Epithelial cell of proximal tubule (primary cell): ENCODE data around the gene POU2AF1. TPM values are rescaled to one million over a fixed set of nuclear protein-coding genes. Genes with fewer than 3 reads are reported as not detected.

ENCODE experiments used
- DNase-seq: peaks from one replicate; pipeline ENCODE4 v3.0.0-alpha.2; 2011; ENCODE audit warnings: low read depth
- H3K4me3 ChIP-seq: 2 replicates; pipeline ENCODE4 v1.5.1; 2011; ENCODE audit warnings: low read depth, mild to moderate bottlenecking, low read length
- total RNA-seq: library from RNA; depleted of rRNA; stranded (reverse); fragments of >200 nt; gene quantifications from 2 replicates; pipeline ENCODE4 v1.2.3, GENCODE V29; 2015
- TF ChIP-seq, protein P1 (sequence below): conservative IDR thresholded peaks from 2 replicates; pipeline ENCODE4 v1.5.1; 2012; ENCODE audit warnings: low read depth, mild to moderate bottlenecking, low read length

The POU2AF1 gene
- total RNA-seq, 1 donor from 2014 or later: not detected

DNA sequence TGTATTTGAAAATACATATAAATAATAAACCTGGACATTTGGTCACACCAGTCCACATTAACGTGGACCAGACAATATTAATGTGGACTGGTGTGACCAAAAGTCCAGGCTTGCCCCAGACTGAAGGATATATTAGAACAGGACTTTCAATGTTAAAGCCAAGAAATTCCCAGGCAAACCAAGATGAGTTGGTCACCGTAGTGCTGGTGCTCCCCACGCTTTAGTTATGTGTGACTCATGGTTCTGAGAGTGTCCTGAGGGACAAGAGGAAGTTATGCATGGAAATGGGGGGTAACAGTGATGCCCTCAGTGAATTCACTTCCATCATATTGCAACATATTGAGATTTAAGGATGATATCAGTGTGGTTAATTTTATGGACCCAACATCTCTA, 31.4 kb downstream of the POU2AF1 start:
- DNase-seq: no peak
- no peak overlapping the region for H3K4me3 ChIP-seq
- TF ChIP-seq, protein P1, sequence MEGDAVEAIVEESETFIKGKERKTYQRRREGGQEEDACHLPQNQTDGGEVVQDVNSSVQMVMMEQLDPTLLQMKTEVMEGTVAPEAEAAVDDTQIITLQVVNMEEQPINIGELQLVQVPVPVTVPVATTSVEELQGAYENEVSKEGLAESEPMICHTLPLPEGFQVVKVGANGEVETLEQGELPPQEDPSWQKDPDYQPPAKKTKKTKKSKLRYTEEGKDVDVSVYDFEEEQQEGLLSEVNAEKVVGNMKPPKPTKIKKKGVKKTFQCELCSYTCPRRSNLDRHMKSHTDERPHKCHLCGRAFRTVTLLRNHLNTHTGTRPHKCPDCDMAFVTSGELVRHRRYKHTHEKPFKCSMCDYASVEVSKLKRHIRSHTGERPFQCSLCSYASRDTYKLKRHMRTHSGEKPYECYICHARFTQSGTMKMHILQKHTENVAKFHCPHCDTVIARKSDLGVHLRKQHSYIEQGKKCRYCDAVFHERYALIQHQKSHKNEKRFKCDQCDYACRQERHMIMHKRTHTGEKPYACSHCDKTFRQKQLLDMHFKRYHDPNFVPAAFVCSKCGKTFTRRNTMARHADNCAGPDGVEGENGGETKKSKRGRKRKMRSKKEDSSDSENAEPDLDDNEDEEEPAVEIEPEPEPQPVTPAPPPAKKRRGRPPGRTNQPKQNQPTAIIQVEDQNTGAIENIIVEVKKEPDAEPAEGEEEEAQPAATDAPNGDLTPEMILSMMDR: no peak

DNA sequence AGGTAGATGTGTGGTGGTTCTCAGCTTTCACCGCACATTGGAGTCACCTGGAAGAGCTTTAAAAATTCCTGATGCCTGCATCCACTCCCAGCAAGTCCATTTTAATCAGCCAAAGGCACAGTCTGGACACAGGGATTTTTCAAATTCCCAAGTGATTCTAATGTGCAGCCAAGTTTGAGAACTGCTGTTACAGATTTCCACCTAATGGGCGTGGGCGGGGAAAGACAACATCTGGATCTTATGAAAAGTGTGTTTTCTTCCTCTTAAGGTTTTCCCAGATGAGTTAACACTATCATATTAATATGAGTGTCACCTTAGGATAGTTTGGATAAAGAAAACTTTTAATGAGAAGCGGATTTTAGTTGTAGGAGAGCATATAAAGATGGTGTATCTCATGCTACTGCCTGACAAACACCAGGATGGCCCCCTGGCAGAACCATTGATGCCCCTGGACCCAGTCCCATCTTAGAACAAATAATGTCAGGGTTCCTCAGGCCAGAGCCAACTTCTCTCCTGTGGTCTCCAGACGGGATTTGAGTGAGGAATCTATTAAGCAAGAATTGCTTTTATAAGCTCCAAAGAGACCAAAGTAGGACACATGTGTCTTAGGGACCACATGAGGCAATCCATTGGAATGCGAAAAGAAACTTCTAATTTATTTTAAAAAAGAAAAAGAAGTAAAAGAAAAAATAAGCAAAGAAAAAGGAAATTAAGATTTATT, 31.9 kb downstream of the POU2AF1 start:
- TF ChIP-seq, protein P1: no peak
- no peak overlapping the region for H3K4me3 ChIP-seq
- DNase-seq: no peak

DNA sequence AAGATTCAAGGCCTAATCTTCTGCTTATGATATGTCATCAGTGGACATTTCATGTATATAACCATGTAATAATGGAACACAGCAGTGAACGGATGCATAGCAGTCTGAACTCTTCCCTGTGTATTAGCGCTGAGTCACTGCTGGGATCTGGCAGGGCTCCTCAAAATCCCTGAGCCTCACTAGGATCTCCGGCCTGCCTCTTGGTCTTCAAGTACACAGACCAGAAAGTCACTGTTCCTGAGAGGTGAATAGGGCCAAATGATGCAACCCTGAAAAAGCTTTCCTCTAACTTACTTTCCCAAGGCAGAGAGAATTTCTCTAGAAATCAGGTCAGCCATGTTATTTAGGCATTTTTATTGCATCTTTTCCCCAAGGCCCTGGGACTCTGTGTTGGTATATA, 35.0 kb downstream of the POU2AF1 start:
- no peak for DNase-seq
- TF ChIP-seq, protein P1: no peak
- H3K4me3 ChIP-seq: no peak overlapping the region

DNA sequence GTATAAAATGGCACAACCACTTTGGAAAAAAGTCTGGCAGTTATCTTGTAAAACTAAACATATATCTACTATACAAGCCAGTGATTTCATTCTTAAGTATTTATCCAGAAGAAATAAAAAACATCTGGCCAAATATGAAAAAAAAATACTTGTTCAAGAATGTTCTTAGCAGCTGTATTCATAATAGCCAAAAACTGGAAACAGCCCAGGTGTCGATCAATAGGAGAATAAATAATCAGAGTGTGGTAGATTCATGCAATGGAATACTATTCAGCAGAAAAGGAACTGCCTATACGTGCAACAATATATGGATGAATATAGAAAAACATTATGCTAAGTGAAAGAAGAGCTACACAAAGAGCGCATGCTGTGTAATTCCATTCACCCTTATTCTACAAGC, 36.7 kb downstream of the POU2AF1 start:
- TF ChIP-seq, protein P1: no peak
- H3K4me3 ChIP-seq: no peak overlapping the region
- no peak for DNase-seq

DNA sequence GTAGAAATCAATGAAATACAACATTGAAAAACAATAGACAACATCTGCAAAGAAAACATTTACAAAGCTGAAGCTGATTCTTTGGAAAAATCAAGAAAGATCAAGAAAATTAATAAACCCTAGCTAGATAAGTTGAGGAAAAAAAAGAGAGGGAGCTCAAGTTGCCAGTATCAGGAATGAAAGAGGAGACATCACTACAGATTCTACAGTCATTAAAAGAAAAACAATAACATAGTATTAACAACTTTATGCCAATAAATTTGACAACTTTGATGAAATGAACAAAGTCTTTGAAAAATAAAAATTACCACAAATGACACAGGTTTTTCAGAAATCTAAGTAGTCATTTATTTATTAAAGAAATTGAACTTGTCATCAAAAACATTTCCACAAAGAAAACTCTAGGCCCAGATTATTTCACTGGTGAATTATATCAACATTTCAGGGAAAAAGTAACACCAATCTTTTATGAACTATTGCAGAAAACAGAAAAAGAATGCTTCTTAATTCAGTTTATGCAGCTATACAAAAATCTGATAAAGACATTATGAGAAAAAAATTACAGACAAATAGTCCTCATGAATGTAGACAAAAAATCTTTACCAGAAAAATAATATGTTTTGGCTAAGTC, 39.2 kb downstream of the POU2AF1 start:
- DNase-seq: no peak
- H3K4me3 ChIP-seq: no peak overlapping the region
- TF ChIP-seq, protein P1: no peak

DNA sequence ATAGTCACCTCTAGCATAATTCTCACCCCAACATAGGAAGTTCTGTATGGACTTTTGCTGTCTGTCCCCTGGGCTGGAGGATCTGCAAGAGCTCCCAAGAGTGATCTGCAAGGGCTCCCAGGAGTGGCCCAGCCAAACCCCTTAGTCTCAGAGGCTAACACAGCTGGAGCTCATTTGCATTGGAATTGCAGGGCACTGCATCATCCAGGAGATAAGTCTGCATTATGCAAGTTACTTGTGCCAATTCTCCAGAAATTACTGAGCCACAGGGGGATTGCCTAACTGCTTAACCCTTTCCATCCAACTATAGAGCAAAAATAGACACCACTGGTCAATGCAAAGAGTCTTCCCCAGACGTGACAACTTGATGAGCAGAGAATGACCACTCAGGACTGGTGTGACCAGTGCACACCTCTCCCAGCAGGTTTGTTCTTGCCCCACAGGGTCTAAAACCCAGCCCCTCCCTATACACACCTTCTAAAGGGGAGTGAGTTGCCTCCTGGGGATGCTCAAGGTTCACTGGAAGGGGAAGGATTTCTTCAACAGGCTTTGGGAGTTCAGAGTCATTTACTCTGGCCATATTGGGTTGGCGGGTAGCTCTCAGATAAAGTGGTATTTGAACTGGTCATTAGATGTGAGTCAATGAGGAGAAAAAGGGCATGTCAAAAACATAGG, 42.4 kb downstream of the POU2AF1 start:
- DNase-seq: no peak
- TF ChIP-seq, protein P1: no peak
- no peak overlapping the region for H3K4me3 ChIP-seq
